Occipital lobe (tissue), 2 donors: ENCODE data around the gene PJVK. TPM values are rescaled to one million over a fixed set of nuclear protein-coding genes. Genes with fewer than 3 reads are reported as not detected.
A peak's percentile ranks its signal among the peaks of the same experiment; 100 is the strongest.
"Not testable (repeated sequence)": the region's sequence is repeated elsewhere in the genome, so short reads cannot be mapped to it uniquely, and the experiment has no call there.

ENCODE experiments used
- DNase-seq: peaks from one replicate; lab custom pipeline; 2025; lab: John Stamatoyannopoulos, UW
- total RNA-seq: library from RNA; depleted of rRNA; stranded (reverse); fragments of >200 nt; gene quantifications from one replicate; pipeline ENCODE4 v1.2.3, GENCODE V29; 2014

Gene PJVK
- 5.0 TPM for total RNA-seq

- DNase-seq = peak; percentile 96
Measured at GRCh38 chr2:178450774-178451525, at the start of gene PJVK, which contains the start of gene PRKRA. Gene PJVK, plus strand, starts transcription at chr2:178451378. Its CDS starts 2,032 bp downstream, at chr2:178453410. Gene PRKRA, minus strand, starts transcription at chr2:178451175. Its CDS starts 145 bp downstream, at chr2:178451030.

- DNase-seq = no peak
Measured at GRCh38 chr2:178401994-178402437, 49.2 kb upstream of the PJVK start.

GRCh38 chr2:178403671-178404306 lies 47.4 kb upstream of the PJVK start:
- DNase-seq = no peak

GRCh38 chr2:178404368-178404767 lies 46.8 kb upstream of the PJVK start:
- no peak for DNase-seq

- no peak for DNase-seq
Measured at GRCh38 chr2:178409261-178409660, 41.9 kb upstream of the PJVK start.

- DNase-seq = no peak
Measured at GRCh38 chr2:178412047-178412446, 39.1 kb upstream of the PJVK start.

GRCh38 chr2:178412453-178412852 lies 38.7 kb upstream of the PJVK start:
- DNase-seq = not testable (repeated sequence)

- peak; percentile 79 for DNase-seq
Measured at GRCh38 chr2:178413472-178414265, 37.5 kb upstream of the PJVK start.

- DNase-seq = peak; percentile 80
Measured at GRCh38 chr2:178414266-178415247, 36.6 kb upstream of the PJVK start.

- DNase-seq = no peak
Measured at GRCh38 chr2:178415979-178416378, 35.2 kb upstream of the PJVK start.

- DNase-seq = no peak
Measured at GRCh38 chr2:178417916-178418315, 33.3 kb upstream of the PJVK start.

GRCh38 chr2:178418426-178418825 lies 32.8 kb upstream of the PJVK start:
- no peak for DNase-seq

- no peak for DNase-seq
Measured at GRCh38 chr2:178419123-178419522, 32.1 kb upstream of the PJVK start.

GRCh38 chr2:178420463-178420999 lies 30.6 kb upstream of the PJVK start:
- no peak for DNase-seq

GRCh38 chr2:178422097-178422496 lies 29.1 kb upstream of the PJVK start:
- no peak for DNase-seq

GRCh38 chr2:178423746-178424145 lies 27.4 kb upstream of the PJVK start:
- DNase-seq = not testable (repeated sequence)

GRCh38 chr2:178425255-178425827 lies 25.8 kb upstream of the PJVK start:
- DNase-seq = no peak

- no peak for DNase-seq
Measured at GRCh38 chr2:178426388-178426787, 24.8 kb upstream of the PJVK start.

GRCh38 chr2:178427458-178427857 lies 23.7 kb upstream of the PJVK start:
- no peak for DNase-seq

- no peak for DNase-seq
Measured at GRCh38 chr2:178428396-178428806, 22.8 kb upstream of the PJVK start.
